ENCODE results near the gene MCF2L2. TPM values are rescaled to one million over a fixed set of nuclear protein-coding genes. Genes with fewer than 3 reads are reported as not detected.
"Not testable (repeated sequence)": the region's sequence is repeated elsewhere in the genome, so short reads cannot be mapped to it uniquely, and the experiment has no call there.

The MCF2L2 gene
- total and polyA plus RNA-seq, 7 donors = 0.17 to 2.7 (median 0.57) TPM

DNA sequence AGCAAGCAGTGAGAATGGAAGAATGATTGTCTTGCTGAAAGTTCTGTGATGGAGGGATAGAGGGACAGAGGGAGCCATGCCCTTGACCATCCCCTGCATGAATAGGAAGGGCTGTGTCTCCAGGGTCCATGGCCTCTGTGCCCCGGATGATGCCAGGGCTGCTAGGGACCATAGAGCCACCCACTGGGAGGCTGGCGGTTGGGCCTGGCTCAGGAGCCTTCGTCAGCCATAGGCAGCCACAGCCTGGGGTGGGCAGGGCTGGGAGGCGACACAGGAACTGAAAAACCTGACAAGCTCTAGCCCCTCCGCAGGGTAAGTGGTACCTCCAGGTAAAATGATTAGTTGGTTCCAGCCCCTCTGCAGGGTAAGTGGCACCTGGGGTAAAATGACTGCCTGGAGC lies 246.8 kb downstream of the MCF2L2 start:
- Histone ChIP-seq H3K27me3 (ENCODE audit: insufficient read depth in 3 of 3, low read length in 2 of 3) (peaks cover 0 to 32% (median 0%) of the 10 kb centered on the region in 3 donors), H3K4me1 (peaks cover 11% of the 10 kb centered on the region), H3K9me3 (no peaks in the 10 kb centered on the region), H3K27ac (no peak overlapping the region), H3K36me3 (ENCODE audit: insufficient read depth in 1 of 2, low read depth in 1 of 2) (no peaks in the 10 kb centered on the region), H3K4me3 (no peak overlapping the region)
- WGBS, 3 donors = 95 to 98% (median 96%) methylated on average over 5 of the region's 5 CpGs
- no peak for DNase-seq
- intact Hi-C loops (cut with DNase I) = loop anchor here in 1 of 2 donors (5.0 kb wide), 2 partner anchors 59 to 131 kb away; no protein-coding TSS in a partner anchor
- no peak for ATAC-seq
- TF ChIP-seq, protein P1, sequence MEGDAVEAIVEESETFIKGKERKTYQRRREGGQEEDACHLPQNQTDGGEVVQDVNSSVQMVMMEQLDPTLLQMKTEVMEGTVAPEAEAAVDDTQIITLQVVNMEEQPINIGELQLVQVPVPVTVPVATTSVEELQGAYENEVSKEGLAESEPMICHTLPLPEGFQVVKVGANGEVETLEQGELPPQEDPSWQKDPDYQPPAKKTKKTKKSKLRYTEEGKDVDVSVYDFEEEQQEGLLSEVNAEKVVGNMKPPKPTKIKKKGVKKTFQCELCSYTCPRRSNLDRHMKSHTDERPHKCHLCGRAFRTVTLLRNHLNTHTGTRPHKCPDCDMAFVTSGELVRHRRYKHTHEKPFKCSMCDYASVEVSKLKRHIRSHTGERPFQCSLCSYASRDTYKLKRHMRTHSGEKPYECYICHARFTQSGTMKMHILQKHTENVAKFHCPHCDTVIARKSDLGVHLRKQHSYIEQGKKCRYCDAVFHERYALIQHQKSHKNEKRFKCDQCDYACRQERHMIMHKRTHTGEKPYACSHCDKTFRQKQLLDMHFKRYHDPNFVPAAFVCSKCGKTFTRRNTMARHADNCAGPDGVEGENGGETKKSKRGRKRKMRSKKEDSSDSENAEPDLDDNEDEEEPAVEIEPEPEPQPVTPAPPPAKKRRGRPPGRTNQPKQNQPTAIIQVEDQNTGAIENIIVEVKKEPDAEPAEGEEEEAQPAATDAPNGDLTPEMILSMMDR (IDR thresholded peaks at IDR 0.05) = no peak

DNA sequence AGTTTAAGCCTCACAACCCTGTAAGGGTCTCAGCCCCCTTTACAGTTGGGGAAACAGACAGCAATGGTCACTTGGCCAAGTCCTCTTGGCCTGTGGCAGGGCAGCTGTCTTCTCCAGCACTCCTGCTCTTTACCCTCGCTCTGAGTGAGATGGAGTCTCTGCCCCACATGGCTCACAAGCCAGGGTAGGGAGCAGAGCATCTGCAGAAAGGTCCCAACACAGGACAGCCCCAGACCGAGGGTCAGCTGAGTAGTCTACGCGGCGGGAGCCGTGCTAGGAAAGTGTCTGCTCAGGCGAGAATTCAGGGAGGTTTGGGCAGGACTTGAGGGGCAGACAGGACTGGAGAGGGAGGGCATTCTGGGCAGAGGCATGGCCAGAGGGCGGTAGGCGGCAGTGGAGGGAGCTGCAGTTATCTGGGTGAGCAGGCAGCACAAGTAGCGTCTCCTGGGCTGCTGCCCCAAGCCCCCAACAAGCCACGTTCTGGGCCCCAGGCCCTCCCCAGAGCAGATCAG lies 247.6 kb downstream of the MCF2L2 start:
- intact Hi-C loops (cut with DNase I) = loop anchor here in 1 of 2 donors (5.0 kb wide), 2 partner anchors 59 to 131 kb away; no protein-coding TSS in a partner anchor
- Histone ChIP-seq H3K27me3 (ENCODE audit: insufficient read depth in 3 of 3, low read length in 2 of 3) (peaks cover 0 to 39% (median 0%) of the 10 kb centered on the region in 3 donors), H3K36me3 (ENCODE audit: insufficient read depth in 1 of 2, low read depth in 1 of 2) (no peaks in the 10 kb centered on the region), H3K9me3 (no peaks in the 10 kb centered on the region), H3K4me3 (no peak overlapping the region), H3K27ac (no peak overlapping the region), H3K4me1 (peaks cover 11% of the 10 kb centered on the region)
- 78 to 87% (median 87%) methylated on average over 10 to 11 of the region's 11 CpGs for WGBS, 3 donors
- no peak for ATAC-seq
- TF ChIP-seq, protein P1 (IDR thresholded peaks at IDR 0.05) = no peak
- no peak for DNase-seq

DNA sequence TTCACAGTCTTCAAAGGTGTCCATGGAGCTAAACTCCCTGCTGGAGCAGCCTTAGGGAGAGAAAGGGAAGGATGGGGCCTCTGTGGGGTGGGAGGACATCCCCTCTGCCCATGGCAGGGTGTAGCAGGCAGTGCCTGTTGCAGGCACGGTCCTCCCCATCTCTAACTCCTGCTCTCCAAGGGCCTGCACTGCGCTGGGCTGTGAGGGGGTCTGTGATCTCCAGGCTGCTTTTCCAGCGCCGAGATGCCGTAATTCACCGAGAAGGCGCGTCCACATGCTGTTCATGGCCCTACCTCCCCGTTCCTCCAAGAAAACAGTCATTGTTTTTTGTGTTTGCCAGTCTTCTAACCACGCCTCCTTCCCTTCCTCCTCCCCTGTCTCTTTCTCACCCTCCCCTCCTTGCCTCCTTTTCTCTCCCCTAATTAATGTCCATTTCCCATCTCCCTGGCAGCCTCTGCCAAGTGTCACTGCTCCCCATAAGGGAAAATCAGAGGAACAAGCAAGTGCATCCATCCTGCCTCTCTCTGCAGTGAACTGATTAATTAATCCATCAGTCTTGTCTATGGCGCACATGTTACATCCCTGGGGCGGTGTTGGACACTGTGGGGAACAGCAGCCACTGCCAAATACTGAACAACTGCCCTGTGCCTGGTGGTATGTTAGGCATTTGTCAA lies 248.2 kb downstream of the MCF2L2 start:
- DNase-seq (no peak), ATAC-seq (no peak)
- Histone ChIP-seq H3K27me3 (ENCODE audit: insufficient read depth in 3 of 3, low read length in 2 of 3) (peaks cover 0 to 39% (median 0%) of the 10 kb centered on the region in 3 donors), H3K27ac (no peak overlapping the region), H3K36me3 (ENCODE audit: insufficient read depth in 1 of 2, low read depth in 1 of 2) (no peaks in the 10 kb centered on the region), H3K9me3 (no peaks in the 10 kb centered on the region), H3K4me3 (no peak overlapping the region), H3K4me1 (peaks cover 11% of the 10 kb centered on the region)
- intact Hi-C loops (cut with DNase I) = loop anchor here in 1 of 2 donors (5.0 kb wide), 2 partner anchors 58 to 132 kb away; no protein-coding TSS in a partner anchor
- TF ChIP-seq, protein P1 (IDR thresholded peaks at IDR 0.05) = no peak
- WGBS, 3 donors = 55 to 60% (median 56%) methylated on average over 10 to 12 of the region's 12 CpGs

DNA sequence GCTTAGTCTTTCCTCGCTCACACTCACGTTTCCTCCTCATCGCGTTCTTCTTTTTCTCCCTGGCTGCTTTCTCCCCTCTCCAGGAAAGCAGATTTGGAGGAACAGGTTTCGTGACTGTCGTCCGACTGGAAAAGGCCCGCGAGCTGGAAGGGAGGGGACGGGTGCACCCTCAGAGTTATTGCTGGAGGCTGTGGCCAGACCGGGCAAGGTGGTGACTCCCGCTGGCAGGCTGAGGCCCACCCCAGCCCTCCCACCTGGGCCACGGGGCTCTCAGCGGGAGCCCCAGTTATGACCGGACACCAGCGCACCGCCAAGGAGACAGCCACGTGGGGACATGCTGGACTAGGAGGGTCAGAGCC lies 248.9 kb downstream of the MCF2L2 start:
- intact Hi-C loops (cut with DNase I) = loop anchor here in 1 of 2 donors (5.0 kb wide), 1 partner anchor 57 kb away; no protein-coding TSS in a partner anchor
- H3K27ac ChIP-seq; H3K36me3 ChIP-seq (ENCODE audit: insufficient read depth in 1 of 2, low read depth in 1 of 2); DNase-seq; H3K9me3 ChIP-seq: not testable (repeated sequence)
- WGBS, 3 donors = 18 to 25% (median 22%) methylated on average over 16 to 18 of the region's 18 CpGs
- peaks cover 0 to 39% (median 0%) of the 10 kb centered on the region in 3 donors for H3K27me3 ChIP-seq (ENCODE audit: insufficient read depth in 3 of 3, low read length in 2 of 3)
- peak; percentile 4 to 32 (median 24) for ATAC-seq
- H3K4me3 ChIP-seq = peak overlapping the region; percentile 72
- peaks cover 11% of the 10 kb centered on the region for H3K4me1 ChIP-seq

DNA sequence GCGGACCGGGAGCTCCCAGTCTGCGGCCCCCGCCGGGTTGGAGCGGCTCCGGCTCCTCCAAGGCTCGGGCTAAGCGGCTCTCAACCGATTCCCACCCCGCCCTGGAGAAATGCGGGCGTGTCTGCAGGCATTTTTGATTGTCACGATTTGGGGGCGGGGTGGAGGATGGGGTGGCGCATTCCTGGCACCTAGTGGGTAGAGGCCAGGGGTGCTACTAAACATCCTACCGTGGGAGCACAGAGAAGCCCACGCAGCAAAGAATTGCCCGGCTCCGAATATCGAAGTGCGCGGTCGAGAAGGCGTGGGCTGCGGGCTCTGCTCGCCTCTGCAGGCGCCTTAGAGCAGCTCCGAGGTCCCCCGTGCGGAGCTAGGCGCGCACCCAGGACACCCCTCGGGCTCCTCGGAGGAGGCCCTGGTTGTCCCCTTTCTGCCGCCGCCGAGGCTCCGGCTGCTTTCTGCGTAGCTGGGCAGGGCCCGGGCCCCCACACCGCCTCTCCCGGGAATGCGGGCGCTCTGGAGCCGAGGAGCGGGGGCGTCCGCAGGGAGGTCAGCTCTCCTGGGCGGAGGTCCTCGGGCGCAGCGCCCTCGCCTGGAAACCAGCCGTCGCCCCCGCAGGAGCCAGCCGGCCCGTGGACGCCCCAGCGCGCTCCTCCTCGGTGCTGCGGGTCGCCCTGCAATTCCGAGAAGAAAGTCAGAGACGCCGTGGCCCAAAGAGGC lies 249.4 kb downstream of the MCF2L2 start:
- Histone ChIP-seq H3K4me3 (peak overlapping the region; percentile 72), H3K36me3 (ENCODE audit: insufficient read depth in 1 of 2, low read depth in 1 of 2) (no peaks in the 10 kb centered on the region), H3K27me3 (ENCODE audit: insufficient read depth in 3 of 3, low read length in 2 of 3) (peaks cover 0 to 39% (median 0%) of the 10 kb centered on the region in 3 donors), H3K9me3 (no peaks in the 10 kb centered on the region), H3K4me1 (peaks cover 11% of the 10 kb centered on the region), H3K27ac (no peak overlapping the region)
- TF ChIP-seq, protein P1 (IDR thresholded peaks at IDR 0.05) = no peak
- intact Hi-C loops (cut with DNase I) = loop anchor here in 1 of 2 donors (5.0 kb wide), 1 partner anchor 57 kb away; no protein-coding TSS in a partner anchor
- ATAC-seq = peak; percentile 42 to 78 (median 56)
- 1 to 3% (median 2%) methylated on average over 58 to 68 of the region's 68 CpGs for WGBS, 3 donors
- peak; percentile 30 to 58 for DNase-seq
